ENCODE results near the gene ARPC1A.
"Not testable (repeated sequence)": the region's sequence is repeated elsewhere in the genome, so short reads cannot be mapped to it uniquely, and the experiment has no call there.

Gene ARPC1A

DNA sequence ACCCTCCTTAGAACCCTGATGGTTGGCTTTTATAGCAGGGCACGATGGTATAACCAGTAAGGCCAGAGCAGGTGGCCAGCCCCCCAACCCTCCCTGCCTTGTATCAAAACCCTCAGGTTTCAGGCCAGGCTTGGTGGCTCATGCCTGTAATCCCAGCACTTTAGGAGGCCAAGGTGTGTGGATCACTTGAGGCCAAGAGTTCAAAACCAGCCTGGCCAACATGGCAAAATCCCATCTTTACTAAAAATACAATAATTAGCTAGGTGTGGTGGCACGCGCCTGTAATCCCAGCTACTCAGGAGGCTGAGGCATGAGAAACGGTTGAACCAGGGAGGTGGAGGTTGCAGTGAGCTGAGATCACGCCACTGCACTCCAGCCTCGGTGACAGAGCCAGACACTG is 3.0 kb upstream of the ARPC1A start:
- DNase-seq = not testable (repeated sequence)

DNA sequence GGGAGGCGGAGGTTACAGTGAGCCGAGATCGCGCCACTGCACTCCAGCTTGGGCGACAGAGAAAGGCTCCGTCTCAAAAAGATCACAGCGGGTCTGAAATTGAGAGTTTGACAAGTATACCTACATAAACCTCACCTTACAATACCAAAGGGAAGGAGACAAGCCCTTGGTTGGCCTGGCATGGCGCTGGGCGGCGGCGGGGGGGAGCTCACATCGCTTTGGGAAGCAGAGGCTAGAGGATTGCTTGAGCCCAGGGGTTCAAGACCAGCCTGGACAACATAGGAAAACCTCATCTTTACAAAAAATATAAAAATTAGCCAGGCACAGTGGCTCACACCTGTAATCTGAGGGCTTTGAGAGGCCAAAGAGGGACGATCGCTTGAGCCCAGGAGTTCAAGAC is 1.1 kb upstream of the ARPC1A start:
- no peak for DNase-seq

DNA sequence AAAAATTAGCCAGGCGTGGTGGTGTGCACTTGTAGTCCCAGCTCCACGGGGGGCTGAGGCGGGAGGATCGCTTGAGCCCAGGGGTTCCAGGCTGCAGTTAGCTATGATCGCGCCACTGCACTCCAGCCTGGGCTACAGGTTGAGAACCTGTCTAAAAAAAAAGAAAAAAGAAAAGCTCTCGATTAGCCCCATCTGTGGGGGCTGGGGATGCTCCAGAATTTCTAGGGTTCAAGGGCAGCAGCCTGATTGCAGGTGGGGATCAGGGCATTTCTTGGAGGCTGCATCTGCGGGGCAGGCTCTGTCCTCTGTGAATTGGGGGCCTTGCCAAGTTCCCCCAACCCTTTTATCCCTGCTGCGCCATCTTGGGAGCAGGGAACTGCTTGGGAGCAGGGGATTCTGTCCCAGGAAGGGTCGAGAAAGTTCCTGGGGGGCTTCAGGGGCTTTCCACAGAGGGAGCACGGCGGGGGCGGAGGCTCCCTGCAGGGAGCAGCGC is 651 bp upstream of the ARPC1A start:
- DNase-seq = no peak

DNA sequence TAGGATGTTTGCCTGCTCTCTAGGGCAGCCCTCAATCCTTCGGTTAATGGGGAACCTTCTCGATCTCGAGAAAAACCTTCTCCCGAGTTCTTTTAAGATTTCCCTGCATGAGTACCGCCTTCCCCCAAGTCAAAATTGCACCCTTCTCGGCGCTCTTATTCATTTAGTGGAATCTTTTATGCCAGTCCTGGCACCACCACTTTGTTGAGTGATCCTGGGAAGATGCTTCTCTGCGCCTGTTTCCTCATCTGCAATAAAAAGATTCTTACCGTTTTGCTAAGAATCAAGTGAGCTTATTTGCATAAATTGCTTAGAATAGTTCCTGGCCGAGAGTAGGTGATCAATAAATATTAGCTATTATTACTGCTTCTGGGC is 697 bp downstream of the ARPC1A start:
- DNase-seq = no peak

DNA sequence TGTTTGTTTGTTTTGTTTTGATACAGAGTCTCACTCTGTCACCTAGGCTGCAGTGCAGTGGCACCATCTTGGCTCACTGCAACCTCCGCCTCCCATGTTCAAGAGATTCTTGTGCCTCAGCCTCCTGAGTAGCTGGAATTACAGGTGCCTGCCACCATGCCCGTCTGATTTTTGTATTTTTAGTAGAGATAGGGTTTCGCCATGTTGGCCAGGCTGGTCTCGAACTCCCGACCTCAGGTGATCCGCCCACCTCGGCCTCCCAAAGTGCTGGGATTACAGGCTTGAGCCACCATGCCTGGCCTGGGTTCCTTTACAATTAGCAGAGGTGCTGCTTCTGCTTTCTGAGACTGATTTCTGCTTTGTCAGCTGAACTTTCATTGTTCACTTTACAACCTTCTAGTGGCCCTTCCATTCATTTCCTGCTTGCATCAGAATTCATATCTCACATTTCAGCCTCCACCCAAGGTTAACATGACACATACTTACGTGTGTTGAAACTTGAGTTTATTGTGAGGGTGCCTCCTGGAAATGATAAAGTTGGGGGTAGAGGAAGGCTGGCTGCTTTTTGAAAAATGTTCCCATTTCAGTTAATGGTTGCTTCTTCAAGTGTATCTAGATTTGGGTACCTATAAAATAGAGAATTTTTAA is 4.7 kb downstream of the ARPC1A start:
- DNase-seq = not testable (repeated sequence)

DNA sequence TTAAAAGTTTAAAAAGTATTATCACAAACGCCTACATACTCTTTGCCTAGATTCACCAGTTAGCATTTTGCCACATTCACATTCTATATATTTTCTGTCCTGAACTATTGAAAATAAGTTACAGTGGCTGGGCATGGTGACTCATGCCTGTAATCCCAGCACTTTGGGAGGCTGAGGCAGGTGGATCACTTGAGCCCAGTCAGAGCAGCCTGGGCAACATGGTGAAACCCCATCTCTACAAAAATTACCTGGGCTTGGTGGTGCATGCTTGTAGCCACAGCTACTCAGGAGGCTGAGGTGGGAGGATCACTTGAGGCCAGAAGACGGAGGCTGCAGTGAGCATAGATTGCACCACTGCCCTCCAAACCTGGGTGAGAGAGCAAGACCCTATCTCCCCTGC is 5.3 kb downstream of the ARPC1A start:
- no peak for DNase-seq

DNA sequence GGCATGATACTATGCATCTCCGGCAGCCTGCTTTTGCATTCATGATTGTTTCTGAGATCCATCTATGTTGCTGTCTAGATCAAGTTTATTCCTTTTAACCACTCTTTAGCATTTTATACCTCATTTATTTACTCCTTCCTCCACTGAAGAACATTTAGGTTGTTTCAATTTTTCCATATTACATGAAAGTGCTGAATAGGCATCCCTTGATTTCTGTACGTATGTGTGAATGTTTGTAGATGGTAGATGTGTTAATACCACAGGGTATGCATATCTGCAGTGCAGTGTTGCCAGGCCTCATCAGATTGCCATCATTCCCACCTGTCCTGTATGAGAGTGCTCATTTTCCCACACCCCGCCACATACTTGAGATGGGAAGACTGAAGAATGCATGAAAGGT is 13.9 kb downstream of the ARPC1A start:
- DNase-seq = no peak

DNA sequence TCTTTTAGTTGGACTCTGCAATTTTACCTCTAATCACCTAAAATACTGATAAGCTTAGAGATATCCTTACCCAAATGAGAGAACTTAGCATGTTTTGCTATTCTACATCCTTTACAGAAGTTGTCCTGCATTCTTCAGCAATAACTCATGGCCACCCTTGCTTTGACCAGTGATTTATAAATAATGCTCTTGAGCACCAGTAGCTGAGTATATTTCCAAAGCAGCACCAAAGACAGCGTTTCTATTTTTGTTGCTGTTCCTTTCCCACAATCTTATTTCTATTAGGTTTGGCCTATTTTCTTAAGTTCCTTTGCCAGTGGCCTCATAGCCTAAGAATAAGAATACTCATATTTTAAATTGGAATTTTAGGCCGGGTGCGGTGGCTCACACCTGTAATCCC is 15.0 kb downstream of the ARPC1A start:
- no peak for DNase-seq

DNA sequence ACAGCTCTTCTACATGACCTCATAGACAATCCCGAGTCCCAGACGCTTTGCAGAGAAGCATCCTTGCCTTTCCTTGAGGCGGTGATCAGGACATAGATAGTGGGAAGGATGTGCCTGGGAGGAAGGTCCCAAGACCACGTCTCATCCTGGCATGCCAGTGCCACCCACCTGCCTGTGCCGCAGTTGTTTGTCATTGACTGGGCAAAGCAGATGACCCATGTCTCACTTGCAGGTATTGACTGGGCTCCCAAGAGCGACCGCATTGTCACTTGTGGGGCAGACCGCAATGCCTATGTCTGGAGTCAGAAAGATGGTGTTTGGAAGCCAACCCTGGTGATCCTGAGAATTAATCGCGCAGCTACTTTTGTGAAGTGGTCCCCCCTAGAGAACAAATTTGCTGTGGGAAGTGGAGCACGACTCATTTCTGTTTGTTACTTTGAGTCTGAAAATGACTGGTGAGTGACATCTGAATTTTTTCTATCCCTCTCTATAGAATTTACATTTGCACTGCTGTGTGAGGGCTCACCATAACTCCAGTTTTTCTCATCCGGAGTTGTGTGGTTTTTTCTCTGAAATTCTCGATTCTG is 18.5 kb downstream of the ARPC1A start:
- DNase-seq = no peak

DNA sequence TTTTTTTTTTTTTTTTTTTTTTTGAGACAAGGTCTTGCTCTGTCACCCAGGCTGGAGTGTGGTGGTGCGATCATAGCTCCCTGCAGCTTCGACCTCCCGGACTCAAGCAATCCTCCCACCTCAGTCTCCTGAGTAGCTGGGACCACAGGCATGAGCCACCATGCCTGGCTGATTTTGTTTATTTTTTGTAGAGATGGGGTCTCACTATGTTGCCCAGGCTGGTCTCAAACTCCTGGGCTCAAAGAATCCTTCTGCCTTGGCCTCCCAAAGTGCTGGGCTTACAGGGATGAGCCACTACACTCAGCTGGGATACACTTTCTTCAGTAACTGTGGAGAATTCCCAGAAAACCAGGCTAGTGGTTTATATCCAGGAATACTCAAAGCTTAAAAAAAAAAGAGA is 24.9 kb downstream of the ARPC1A start:
- not testable (repeated sequence) for DNase-seq

DNA sequence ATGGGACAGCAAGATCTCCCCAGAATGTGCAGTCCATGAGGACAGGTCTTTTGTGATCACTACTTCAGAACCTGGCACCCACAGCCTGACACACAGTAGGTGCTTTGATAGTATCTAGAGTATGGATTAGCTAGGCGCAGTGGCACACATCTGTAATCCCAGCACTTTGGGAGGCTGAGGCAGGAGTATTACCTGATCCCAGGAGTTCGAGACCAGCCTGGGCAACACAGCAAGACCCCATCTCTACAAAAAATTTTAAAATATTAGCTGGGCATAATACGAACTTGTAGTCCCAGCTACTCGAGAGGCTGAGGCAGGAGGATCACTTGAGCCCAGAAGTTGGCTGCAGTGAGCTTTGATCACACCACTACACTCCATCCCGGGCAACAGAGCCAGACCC is 26.5 kb downstream of the ARPC1A start:
- DNase-seq = no peak

DNA sequence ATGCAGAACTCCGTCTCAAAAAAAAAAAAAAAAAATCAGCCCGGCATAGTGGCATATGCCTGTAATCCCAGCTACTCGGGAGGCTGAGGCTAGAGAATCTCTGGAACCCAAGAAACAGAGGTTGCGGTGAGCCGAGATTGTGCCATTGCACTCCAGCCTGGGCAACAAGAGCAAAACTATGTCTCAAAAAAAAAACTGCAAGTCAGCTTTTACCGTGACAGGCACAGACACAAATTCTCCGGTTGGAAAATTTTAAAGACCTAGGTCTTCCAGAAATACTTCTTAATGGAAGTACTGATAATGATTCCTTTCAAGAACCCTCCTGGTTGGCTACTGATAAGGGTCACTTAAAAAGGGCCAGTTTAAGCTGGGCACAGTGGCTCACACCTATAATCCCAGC is 29.4 kb downstream of the ARPC1A start:
- no peak for DNase-seq

DNA sequence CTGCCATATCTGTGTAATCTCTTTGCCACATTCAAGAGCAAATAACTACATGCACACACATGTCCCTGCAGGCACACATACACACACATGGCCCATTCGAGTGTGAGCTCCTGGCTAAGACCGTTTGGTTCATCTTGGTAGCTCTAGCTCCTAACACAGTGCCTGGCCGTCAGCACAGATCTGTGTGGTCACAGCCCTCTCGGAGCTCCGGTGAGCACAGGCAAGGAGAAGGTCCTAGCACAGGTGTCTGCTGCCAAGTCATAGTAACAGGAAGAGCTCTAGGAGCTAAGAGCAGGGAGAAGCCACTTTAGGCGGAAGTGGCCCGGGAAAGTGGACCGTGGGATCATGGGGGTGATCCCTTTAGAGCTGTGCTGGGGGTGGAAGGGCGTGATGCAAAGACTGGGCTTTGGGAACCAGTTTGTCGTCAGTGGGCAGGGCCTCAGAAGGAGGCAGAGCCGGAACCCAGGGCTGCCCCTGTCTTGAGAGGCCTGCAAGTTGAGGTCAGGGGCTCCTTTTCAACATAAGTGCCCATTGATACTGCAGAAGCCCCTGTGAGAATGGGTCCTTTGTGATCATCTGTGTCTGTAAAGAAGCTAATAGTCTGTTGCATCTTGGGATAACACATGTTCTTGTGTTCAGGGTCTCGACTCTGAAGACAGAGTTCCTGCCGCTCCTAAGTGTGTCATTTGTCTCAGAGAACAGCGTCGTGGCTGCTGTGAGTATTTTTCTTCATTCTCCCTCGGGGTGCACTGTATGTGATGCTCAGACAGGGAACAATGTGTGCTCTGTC is 32.2 kb downstream of the ARPC1A start:
- DNase-seq = no peak

DNA sequence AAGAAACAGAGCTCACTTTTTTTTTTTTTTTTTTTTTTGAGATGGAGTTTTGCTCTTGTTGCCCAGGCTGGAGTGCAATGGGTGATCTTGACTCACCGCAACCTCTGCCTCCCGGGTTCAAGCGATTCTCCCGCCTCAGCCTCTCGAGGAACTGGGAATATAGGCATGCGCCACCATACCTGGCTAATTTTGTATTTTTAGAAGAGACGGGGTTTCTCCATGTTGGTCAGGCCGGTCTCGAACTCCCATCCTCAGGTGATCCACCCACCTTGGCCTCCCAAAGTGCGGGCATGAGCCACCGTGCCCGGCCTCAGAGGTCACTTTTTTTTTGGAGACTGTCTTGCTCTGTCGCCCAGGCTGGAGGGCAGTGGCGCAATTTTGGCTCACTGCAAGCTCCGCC is 32.8 kb downstream of the ARPC1A start:
- DNase-seq = not testable (repeated sequence)

DNA sequence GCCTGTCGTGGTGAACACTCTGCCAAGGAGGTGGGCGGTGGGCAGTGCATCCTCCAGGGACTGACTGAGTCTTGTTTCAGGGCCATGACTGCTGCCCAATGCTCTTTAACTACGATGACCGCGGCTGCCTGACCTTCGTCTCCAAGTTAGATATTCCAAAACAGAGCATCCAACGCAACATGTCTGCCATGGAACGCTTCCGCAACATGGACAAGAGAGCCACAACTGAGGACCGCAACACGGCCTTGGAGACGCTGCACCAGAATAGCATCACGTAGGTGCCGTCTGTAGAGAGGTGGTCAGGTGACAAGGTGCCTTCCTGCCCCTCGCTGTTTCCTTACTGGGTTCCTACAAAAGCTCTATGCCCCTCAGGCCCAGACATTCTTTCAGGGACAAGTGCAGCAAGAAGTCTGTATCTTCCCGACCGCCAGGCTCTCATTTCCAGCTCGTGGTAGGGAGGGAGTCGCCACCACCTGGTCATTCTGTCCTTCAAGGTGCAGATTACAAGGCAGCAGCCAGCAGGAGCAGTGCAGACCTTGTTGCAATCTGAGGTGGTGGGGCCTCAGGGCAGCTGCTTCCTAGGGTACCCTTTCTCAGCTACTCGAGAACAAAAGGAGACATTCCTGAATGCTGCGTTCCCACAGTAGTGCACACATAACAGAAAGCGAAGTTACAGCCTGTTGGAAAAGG is 33.9 kb downstream of the ARPC1A start:
- no peak for DNase-seq

DNA sequence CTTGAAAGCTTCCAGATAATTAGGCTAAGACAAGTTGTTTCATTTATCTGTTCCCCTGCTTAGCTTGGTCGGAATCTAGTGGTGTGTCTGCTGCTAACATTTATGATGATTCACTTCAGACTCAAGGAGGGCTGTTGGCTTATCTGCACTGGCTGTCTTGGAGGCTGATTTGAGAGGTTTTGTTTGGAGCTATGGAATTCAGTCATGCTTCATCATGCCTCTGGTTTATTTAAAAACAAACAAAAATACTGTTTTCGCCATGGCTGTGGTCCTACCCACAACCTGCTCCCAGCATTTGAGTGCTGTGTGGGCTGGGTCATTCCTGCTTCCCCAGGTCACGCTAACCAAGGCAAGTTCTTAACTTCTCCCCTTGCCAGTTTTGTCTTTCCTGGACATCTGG is 37.1 kb downstream of the ARPC1A start:
- DNase-seq = no peak

DNA sequence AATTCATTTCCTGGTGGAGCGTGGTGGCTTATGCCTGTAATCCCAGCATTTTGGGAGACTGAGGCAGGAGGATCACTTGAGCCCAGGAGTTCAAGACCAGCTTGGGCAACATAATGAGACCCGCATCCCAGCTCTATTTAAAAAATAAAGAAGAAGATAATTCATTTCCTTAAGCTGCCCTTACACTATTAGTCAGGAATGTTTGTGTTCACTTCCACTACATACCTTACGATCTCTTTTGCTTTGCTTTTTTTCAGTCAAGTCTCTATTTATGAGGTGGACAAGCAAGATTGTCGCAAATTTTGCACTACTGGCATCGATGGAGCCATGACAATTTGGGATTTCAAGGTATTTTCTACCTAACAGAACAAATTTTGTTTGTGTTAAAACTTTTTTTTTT is 37.6 kb downstream of the ARPC1A start:
- no peak for DNase-seq

DNA sequence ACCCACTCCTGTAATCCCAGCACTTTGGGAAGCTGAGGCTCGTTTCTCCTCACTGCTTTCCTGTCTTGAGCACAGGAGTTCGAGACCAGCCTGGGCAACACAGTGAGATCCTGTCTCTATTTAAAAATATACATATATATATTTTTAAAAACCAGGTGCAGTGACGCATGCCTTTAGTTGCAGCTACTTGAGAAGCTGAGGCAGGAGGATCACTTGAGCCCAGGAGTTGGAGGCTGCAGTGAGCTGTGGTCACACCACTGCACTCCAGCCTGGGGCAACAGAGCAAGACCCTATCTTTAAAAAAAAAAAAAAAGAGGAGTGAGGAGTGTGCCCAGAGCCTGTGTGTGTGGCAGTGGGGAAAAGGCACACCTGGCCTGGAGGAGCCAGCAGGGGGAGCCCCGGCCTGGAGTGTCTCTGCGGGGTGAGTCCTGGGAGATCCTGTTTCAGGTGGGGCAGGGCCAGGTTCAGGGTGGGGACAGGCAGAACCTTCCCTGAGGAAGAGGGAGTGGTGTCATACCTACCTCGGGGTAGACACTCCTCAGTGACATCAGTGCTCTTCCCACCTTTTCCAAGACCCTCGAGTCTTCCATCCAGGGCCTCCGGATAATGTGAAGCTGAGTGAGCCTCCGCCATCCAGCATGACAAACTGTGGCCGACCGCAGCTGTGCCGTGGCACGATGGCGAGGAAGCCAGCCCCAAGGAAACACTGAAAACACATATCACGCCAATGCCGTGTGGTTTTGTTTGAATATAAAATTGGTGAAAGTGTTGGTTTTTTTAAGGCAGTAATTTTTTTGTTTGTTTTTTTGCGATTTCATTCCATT is 39.8 kb downstream of the ARPC1A start:
- DNase-seq = peak; percentile 64

DNA sequence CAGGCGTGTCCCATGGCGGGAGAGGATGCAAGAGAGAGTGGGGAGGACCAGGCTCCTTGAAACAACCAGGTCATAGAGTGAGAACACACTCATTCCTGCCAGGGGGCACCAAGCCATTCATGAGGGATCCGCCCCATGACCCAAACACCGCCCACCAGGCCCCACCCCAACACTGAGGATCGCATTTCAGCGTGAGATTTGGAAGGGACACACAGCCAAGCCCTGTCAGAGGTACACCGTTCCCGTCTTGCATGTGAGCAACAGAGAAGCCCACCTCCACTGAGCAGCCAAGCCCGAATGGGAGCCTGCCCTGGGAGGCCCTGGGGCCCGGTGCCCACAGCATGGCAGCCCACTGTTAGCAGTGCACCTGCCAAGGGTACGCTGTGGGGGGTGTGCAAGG is 40.9 kb downstream of the ARPC1A start:
- no peak for DNase-seq

DNA sequence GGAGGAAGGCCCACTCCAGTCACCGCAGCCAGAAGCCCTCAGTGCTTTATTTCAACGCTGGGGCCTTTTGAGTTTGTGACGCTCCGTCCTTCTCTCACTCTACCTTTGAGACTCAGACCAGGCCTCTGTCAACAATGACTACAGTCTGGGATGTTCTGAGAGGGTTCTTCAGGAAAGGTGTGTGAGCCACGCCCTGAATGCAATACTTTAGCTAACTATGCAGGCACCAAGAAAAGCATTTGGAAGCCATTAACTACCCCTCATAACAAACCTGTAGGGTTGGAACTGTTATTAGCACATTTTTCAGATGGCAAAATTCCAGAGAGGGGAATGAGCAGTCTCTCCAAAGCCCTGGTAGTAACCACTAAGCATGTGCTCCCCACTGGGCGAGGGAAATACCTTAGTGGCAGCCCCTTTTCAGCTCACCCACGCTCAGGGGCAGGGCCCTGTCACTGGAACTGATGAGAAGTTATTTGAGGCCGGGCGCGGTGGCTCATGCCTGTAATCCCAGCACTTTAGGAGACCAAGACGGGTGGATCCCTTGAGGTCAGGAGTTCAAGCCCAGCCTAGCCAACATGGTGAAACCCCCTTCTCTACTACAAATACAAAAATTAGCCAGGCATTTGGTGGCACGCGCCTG is 43.2 kb downstream of the ARPC1A start:
- no peak for DNase-seq

DNA sequence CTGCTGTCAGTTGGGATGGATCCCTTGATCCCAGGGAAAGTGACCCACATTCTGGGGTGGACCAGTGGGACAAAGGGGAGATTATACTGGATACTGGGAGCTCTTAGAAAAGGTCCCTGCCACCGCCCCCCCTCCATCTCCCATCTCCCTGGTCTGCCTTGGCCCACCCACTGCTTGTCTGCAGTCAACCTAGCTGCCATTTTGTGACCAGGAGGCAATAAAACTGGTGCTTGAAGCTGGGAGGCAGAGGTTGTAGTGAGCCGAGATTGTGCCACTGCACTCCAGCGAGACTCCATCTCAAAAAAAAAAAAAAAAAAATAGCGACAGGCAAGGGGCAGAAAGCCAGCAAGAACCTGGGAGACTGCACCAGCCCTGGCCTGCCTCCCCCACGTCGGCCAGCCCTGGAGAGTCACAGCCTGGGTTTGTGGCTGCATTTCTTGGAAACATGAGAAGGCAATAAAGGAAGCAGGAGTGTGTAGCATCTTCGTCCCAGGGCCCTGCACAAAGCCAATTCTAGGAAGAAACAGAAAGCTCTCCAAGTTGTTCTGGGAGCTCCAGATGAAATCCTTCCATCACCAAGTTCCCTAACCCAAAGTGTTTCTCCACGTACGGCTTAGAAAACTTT is 44.2 kb downstream of the ARPC1A start:
- no peak for DNase-seq

All from activated naive CD4-positive, alpha-beta T cell treated with Interleukin-2 at 50 U/mL for 16 hours (primary cell).